GM12878 (cell line): ENCODE data around the gene OSGIN1. TPM values are rescaled to one million over a fixed set of nuclear protein-coding genes. Genes with fewer than 3 reads are reported as not detected.

Experiments used
- ATAC-seq: fragments of 200-7000 bp; cut with Tn5 transposase; 3 replicates; pipeline ENCODE4 v1.9.1; 2020; ENCODE audit warnings: mild to moderate bottlenecking, moderate library complexity
- BruUV-seq: library from RNA; stranded (reverse); fragments of 400-500 nt; replicated peaks from 2 replicates; lab custom pipeline; 2021; lab: Mats Ljungman, UMichigan
- CTCF ChIA-PET: fragments of 300-600 bp; sonication (Branson Sonifier 250); formaldehyde crosslinking; extraction: SDS; loops from one replicate; lab custom pipeline; 2021; ENCODE audit warnings: inconsistent platforms; lab: Yijun Ruan, JAX
- POLR2A ChIA-PET: fragments of 350-600 bp; formaldehyde crosslinking; extraction: SDS; loops from one replicate; lab custom pipeline; 2021; ENCODE audit warnings: inconsistent platforms; lab: Charles Lee
- RAD21 ChIA-PET: fragments of 300-600 bp; sonication (Branson Sonifier 250); formaldehyde crosslinking; loops from one replicate; lab custom pipeline; 2023; ENCODE audit warnings: antibody characterized with exemption; ENCODE audit not compliant: unreplicated experiment; lab: Charles Lee
- SMC1A ChIA-PET: fragments of 300-600 bp; sonication (Branson Sonifier 250); formaldehyde crosslinking; loops from one replicate; lab custom pipeline; 2023; ENCODE audit not compliant: unreplicated experiment, uncharacterized antibody; lab: Charles Lee
- DNase-seq: peaks from one replicate; pipeline ENCODE4 v3.0.0-alpha.2; 2011; ENCODE audit warnings: low read depth, low spot score
- FAIRE-seq: peaks from 3 replicates; lab custom pipeline; 2011; peaks lifted over from hg19 to GRCh38; lab: Jason Lieb, UNC
- H2AFZ ChIP-seq: 2 replicates; pipeline ENCODE4 v1.6.0; 2011; ENCODE audit warnings: low read depth, low read length, control low read depth; ENCODE audit not compliant: control insufficient read depth
- H3K27ac ChIP-seq: 2 replicates; pipeline ENCODE4 v1.5.1; 2011; ENCODE audit warnings: control low read depth; ENCODE audit not compliant: control insufficient read depth, insufficient read depth
- H3K27me3 ChIP-seq, 2 experiments: replicated peaks in 1 of 2; 2 replicates each; pipeline versions ENCODE4 v1.6.0 to v1.6.1; 2011; ENCODE audit warnings: low read length in 1 of 2; ENCODE audit not compliant: control insufficient read depth in 2 of 2, insufficient read depth in 2 of 2
- H3K36me3 ChIP-seq, 2 experiments: 2 replicates each; pipeline ENCODE4 v1.5.1; 2011; ENCODE audit warnings: low read length in 1 of 2; ENCODE audit not compliant: control insufficient read depth in 2 of 2, insufficient read depth in 2 of 2
- H3K4me1 ChIP-seq: 2 replicates; pipeline ENCODE4 v1.6.1; 2011; ENCODE audit warnings: mild to moderate bottlenecking, low read length, moderate library complexity, mixed read lengths; ENCODE audit not compliant: control insufficient read depth, insufficient read depth
- H3K4me2 ChIP-seq: 2 replicates; pipeline ENCODE4 v1.6.0; 2011; ENCODE audit warnings: control low read depth; ENCODE audit not compliant: control insufficient read depth, insufficient read depth
- H3K4me3 ChIP-seq: fragments of 200-600 bp; sonication (generic); 2 replicates; pipeline ENCODE4 v1.5.1; 2016
- H3K79me2 ChIP-seq: 2 replicates; pipeline ENCODE4 v1.6.0; 2011; ENCODE audit warnings: low read length; ENCODE audit not compliant: control insufficient read depth, insufficient read depth
- H3K9ac ChIP-seq: 2 replicates; pipeline ENCODE4 v1.8.0; 2011; ENCODE audit warnings: low read length, control low read depth, mixed read lengths; ENCODE audit not compliant: control insufficient read depth, insufficient read depth
- H3K9me3 ChIP-seq: replicated peaks from 3 replicates; pipeline ENCODE4 v1.5.1; 2011; ENCODE audit warnings: mild to moderate bottlenecking, low read length; ENCODE audit not compliant: control insufficient read depth, insufficient read depth
- H4K20me1 ChIP-seq: 2 replicates; pipeline ENCODE4 v1.6.0; 2011; ENCODE audit not compliant: control insufficient read depth, insufficient read depth
- CEBPB ChIP-seq, 2 experiments: fragments of 150-350 bp in 1 of 2; IDR thresholded peaks; 2 replicates each; pipeline ENCODE4 v1.6.1; 2012 to 2014; ENCODE audit warnings: low read depth in 2 of 2, low read length in 2 of 2, borderline replicate concordance in 1 of 2, inconsistent platforms in 1 of 2
- CUX1 ChIP-seq: IDR thresholded peaks from 2 replicates; pipeline ENCODE4 v1.6.1; 2012; ENCODE audit warnings: improper control_type of control experiment, low read depth, low read length; ENCODE audit not compliant: insufficient replicate concordance
- FOS ChIP-seq: IDR thresholded peaks from 3 replicates; pipeline ENCODE4 v1.6.1; 2011; ENCODE audit warnings: borderline replicate concordance; ENCODE audit not compliant: insufficient read length; ENCODE audit errors: extremely low read depth
- GABPA ChIP-seq: IDR thresholded peaks from 2 replicates; pipeline ENCODE4 v1.6.1; 2014; ENCODE audit warnings: antibody characterized with exemption, low read depth, mild to moderate bottlenecking, inconsistent platforms
- HDGF ChIP-seq: fragments of 450-650 bp; IDR thresholded peaks from 2 replicates; pipeline ENCODE4 v1.6.1; 2016; ENCODE audit warnings: antibody characterized with exemption
- KDM1A ChIP-seq: fragments of 200-600 bp; sonication (generic); IDR thresholded peaks from 2 replicates; pipeline ENCODE4 v1.6.1; 2016; ENCODE audit warnings: borderline replicate concordance
- MTA3 ChIP-seq: IDR thresholded peaks from 2 replicates; pipeline ENCODE4 v1.6.1; 2012; ENCODE audit warnings: low read length, inconsistent platforms, borderline replicate concordance
- MYC ChIP-seq: IDR thresholded peaks from 2 replicates; pipeline ENCODE4 v1.6.1; 2011; ENCODE audit warnings: mild to moderate bottlenecking, low read length, moderate library complexity, inconsistent platforms; ENCODE audit not compliant: insufficient read depth, insufficient replicate concordance, insufficient read length, severe bottlenecking
- NR2C1 ChIP-seq: fragments of 450-650 bp; IDR thresholded peaks from 2 replicates; pipeline ENCODE4 v1.6.1; 2017; ENCODE audit warnings: antibody characterized with exemption, mild to moderate bottlenecking, moderate library complexity
- PBX3 ChIP-seq: IDR thresholded peaks from 2 replicates; pipeline ENCODE4 v1.6.1; 2011; ENCODE audit warnings: mild to moderate bottlenecking, low read depth, low read length, moderate library complexity; ENCODE audit not compliant: insufficient replicate concordance
- RAD51 ChIP-seq: fragments of 450-650 bp; IDR thresholded peaks from 2 replicates; pipeline ENCODE4 v1.6.1; 2016; ENCODE audit warnings: moderate library complexity, mild to moderate bottlenecking, inconsistent platforms
- RB1 ChIP-seq: fragments of 450-650 bp; formaldehyde crosslinking; IDR thresholded peaks from 2 replicates; pipeline ENCODE4 v1.6.1; 2017; ENCODE audit warnings: mild to moderate bottlenecking, borderline replicate concordance
- SIX5 ChIP-seq: IDR thresholded peaks from 2 replicates; pipeline ENCODE4 v1.6.1; 2011; ENCODE audit warnings: mild to moderate bottlenecking, low read depth, low read length, moderate library complexity; ENCODE audit not compliant: severe bottlenecking
- YY1 ChIP-seq: IDR thresholded peaks from 2 replicates; pipeline ENCODE4 v1.6.1; 2011; ENCODE audit warnings: low read depth, mild to moderate bottlenecking, low read length
- ZNF207 ChIP-seq: fragments of 450-650 bp; IDR thresholded peaks from 2 replicates; pipeline ENCODE4 v1.6.1; 2014; ENCODE audit warnings: antibody characterized with exemption, mild to moderate bottlenecking, borderline replicate concordance
- WGBS: methylation state at CpG from one replicate; pipeline ENCODE4 v1.1.6; 2016; ENCODE audit warnings: low lambda C conversion rate; ENCODE audit not compliant: insufficient replicate concordance, insufficient coverage; ENCODE audit errors: missing lambda C conversion rate; 5-methylcytosine and 5-hydroxymethylcytosine counted together
- in situ Hi-C: fragments of 300-500 bp; cut with MboI; formaldehyde crosslinking; loops from 9 replicates; pipeline ENCODE4 v1.14.3; 2018; ENCODE audit warnings: mixed read lengths
- intact Hi-C: fragments of 100-400 bp; cut with micrococcal nuclease; formaldehyde crosslinking; loops from one replicate; pipeline ENCODE4 v1.14.2; 2022; ENCODE audit not compliant: unreplicated experiment
- polyA plus RNA-seq, 11 experiments: library from polyadenylated mRNA; depleted of rRNA in 4 of 11; unstranded in 6 of 11; stranded (reverse) in 5 of 11; fragments of >200 nt; fragmentation: Nextera tagmentation in 4 of 11; fragmentation: Illumina TruSeq in 1 of 11; extraction: Ambion mirVana in 4 of 11; extraction: Trizol in 1 of 11; gene quantifications; 1 replicate in 1 of 11; 2 replicates in 10 of 11; pipeline versions ENCODE4 v1.2.1 to v1.2.3, GENCODE V29; 2011 to 2016; ENCODE audit warnings: inconsistent platforms in 2 of 11, missing spikeins in 2 of 11, low read depth in 1 of 11
- total RNA-seq, 4 experiments: library from RNA; depleted of rRNA in 3 of 4; stranded (reverse); fragments of >200 nt in 3 of 4; fragmentation: Illumina TruSeq in 1 of 4; extraction: Trizol in 1 of 4; gene quantifications; 2 replicates each; pipeline versions ENCODE4 v1.2.1 to v1.2.3, GENCODE V29; 2013 to 2021

The OSGIN1 gene
- total and polyA plus RNA-seq, 10 of the 15 experiments (the other 5 are each of a cell fraction or from before 2014, with no cell fraction given): 0.06 to 0.18 (median 0.13) TPM; not detected in 5

GRCh38 chr16:83978401-83978904, 25.4 kb downstream of the OSGIN1 start:
- POLR2A ChIA-PET: interaction anchor here (0.5 kb wide), 1 partner anchor 136 kb away, joined by 6 read pairs; no protein-coding TSS in a partner anchor
- H3K27ac ChIP-seq: no peak overlapping the region

GRCh38 chr16:83979441-83979840, 26.4 kb downstream of the OSGIN1 start:
- FAIRE-seq (no peak), DNase-seq (no peak), ATAC-seq (no peak)
- no peak overlapping the region for H2AFZ ChIP-seq
- ChIA-PET POLR2A (no interaction called here), SMC1A (no interaction called here), CTCF (interaction anchor here (1.4 kb wide), 1 partner anchor 86 kb away, joined by 3 read pairs; no protein-coding TSS in a partner anchor), RAD21 (no interaction called here)
- H3K4me2 ChIP-seq: no peak overlapping the region
- no peaks in the 10 kb centered on the region for H3K4me1 ChIP-seq
- no peaks in the 10 kb centered on the region for H3K36me3 ChIP-seq
- H3K27me3 ChIP-seq: no peaks in the 10 kb centered on the region
- BruUV-seq: no TSS peak
- intact Hi-C loops: no loop called here
- 63% methylated on average over 6 of the region's 7 CpGs for WGBS
- H4K20me1 ChIP-seq: no peaks in the 10 kb centered on the region
- no peaks in the 10 kb centered on the region for H3K79me2 ChIP-seq
- no peak overlapping the region for H3K4me3 ChIP-seq
- H3K27ac ChIP-seq: no peak overlapping the region
- in situ Hi-C loops: no loop called here
- H3K9ac ChIP-seq: no peak overlapping the region
- no peaks in the 10 kb centered on the region; the same call in 2 of the 3 replicates for H3K9me3 ChIP-seq
- TF ChIP-seq YY1 (no peak), RB1 (no peak), PBX3 (no peak), KDM1A (no peak), CUX1 (no peak), MTA3 (no peak), HDGF (no peak), GABPA (no peak)

More at GRCh38 chr16:83978401-83978904, 25.4 kb downstream of the OSGIN1 start:
- ChIA-PET RAD21 (no interaction called here), CTCF (interaction anchor here (0.6 to 1.4 kb wide), 2 partner anchors 87 to 593 kb away, joined by 3 read pairs; no protein-coding TSS in a partner anchor), SMC1A (no interaction called here)
- H3K79me2 ChIP-seq: no peaks in the 10 kb centered on the region
- no peaks in the 10 kb centered on the region for H3K4me1 ChIP-seq
- H3K36me3 ChIP-seq: no peaks in the 10 kb centered on the region
- intact Hi-C loops (no loop called here), in situ Hi-C loops (no loop called here)
- no peaks in the 10 kb centered on the region for H3K27me3 ChIP-seq
- 12% methylated on average over 5 of the region's 5 CpGs for WGBS
- H4K20me1 ChIP-seq: no peaks in the 10 kb centered on the region
- BruUV-seq: no TSS peak
- FAIRE-seq: no peak
- no peak overlapping the region for H2AFZ ChIP-seq
- no peaks in the 10 kb centered on the region; the same call in 2 of the 3 replicates for H3K9me3 ChIP-seq
- ATAC-seq: no peak
- no peak overlapping the region for H3K4me3 ChIP-seq
- H3K4me2 ChIP-seq: no peak overlapping the region
- no peak overlapping the region for H3K9ac ChIP-seq
- DNase-seq: no peak
- TF ChIP-seq NR2C1: no peak
- no peak for TF ChIP-seq RAD51
- no peak for TF ChIP-seq SIX5
- no peak for TF ChIP-seq FOS
- TF ChIP-seq MYC: no peak
- TF ChIP-seq CEBPB (IDR thresholded peaks at IDR 0.05; ENCODE audit: borderline replicate concordance in 1 of 2, low read depth in 2 of 2, low read length in 2 of 2): no peak
- no peak for TF ChIP-seq ZNF207
